GM12874 (cell line): Measurements from ENCODE around the gene CHMP2B.

ENCODE experiments used
- TF ChIP-seq, protein P1 (sequence below): IDR thresholded peaks from 2 replicates; pipeline ENCODE4 v1.5.1; 2011; ENCODE audit warnings: low read depth, mild to moderate bottlenecking, control low read depth, low read length, moderate library complexity; ENCODE audit not compliant: insufficient read depth

CHMP2B gene

DNA sequence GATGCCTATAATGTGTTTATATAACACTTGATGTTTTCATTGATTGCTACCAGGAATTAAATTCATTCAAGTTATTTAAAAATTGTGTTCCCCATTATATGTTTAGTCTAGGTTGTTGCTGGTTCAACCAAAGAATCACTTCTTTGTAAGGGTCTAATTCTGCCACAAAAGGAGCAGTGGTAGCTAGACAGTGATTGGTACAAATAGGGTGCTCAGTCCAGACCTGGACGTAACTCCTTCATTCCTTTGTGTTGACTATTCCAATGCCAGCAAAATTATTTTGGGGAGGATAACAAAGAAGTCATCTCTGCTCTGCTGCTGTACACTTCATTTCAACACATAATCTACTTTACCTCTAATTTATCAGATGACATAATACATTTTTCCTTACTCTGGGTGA, 1.2 kb downstream of the CHMP2B start:
- TF ChIP-seq, protein P1, sequence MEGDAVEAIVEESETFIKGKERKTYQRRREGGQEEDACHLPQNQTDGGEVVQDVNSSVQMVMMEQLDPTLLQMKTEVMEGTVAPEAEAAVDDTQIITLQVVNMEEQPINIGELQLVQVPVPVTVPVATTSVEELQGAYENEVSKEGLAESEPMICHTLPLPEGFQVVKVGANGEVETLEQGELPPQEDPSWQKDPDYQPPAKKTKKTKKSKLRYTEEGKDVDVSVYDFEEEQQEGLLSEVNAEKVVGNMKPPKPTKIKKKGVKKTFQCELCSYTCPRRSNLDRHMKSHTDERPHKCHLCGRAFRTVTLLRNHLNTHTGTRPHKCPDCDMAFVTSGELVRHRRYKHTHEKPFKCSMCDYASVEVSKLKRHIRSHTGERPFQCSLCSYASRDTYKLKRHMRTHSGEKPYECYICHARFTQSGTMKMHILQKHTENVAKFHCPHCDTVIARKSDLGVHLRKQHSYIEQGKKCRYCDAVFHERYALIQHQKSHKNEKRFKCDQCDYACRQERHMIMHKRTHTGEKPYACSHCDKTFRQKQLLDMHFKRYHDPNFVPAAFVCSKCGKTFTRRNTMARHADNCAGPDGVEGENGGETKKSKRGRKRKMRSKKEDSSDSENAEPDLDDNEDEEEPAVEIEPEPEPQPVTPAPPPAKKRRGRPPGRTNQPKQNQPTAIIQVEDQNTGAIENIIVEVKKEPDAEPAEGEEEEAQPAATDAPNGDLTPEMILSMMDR = no peak

DNA sequence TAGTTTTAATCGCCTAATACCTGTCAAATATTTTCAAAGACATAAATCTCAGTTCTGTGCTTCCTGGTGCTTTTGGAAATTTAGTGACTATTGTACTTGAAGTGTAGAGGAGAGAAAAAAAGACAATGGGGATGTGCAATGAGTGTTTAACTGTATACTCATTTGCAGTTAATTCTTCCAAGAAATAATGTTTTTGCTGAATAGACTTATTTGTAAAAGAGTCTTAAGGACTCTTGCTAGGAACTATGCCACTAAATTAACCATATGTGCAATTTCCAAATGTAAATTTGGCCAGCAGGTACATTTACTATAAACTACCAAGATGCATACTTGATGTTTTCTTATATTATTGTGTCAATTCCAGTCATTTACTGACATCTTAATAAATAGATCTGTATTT, 2.0 kb downstream of the CHMP2B start:
- TF ChIP-seq, protein P1 = no peak

DNA sequence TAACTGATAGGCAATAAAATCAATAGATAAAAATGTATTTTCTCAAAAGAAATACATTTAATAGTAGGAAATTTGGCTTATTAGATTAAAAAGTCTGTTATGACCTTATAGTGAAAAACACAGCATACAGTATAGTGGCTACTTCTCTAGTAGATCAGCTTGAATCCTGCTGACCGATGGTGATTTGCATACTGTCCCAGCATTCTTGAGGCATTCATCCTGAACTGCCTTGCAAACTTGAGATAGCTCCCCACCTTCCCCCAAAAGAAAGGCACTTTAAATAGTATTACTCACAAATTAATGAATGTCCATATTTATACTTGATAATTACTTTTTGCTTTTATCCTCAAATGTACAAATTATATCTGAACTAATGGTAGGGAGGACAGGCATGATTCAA, 6.7 kb downstream of the CHMP2B start:
- TF ChIP-seq, protein P1 = no peak

DNA sequence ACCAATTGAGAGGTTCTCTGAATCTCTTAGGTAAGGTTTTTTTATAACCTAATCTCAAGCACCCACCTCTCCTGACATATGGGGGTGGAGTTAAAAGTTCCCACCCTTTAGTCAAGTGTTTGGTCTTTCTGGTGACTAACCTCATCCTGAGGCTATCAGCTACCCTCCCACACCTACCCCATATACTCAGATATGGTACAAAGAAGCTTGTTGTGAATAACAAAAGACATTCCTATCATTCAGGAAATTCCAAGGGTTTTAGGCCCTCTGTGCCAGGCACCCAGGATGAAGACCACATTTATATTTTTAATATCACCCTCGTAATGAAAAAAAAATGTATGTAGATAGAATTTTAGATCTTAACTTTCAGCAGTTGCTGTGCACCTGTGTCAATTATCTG, 9.0 kb downstream of the CHMP2B start:
- TF ChIP-seq, protein P1 = no peak

DNA sequence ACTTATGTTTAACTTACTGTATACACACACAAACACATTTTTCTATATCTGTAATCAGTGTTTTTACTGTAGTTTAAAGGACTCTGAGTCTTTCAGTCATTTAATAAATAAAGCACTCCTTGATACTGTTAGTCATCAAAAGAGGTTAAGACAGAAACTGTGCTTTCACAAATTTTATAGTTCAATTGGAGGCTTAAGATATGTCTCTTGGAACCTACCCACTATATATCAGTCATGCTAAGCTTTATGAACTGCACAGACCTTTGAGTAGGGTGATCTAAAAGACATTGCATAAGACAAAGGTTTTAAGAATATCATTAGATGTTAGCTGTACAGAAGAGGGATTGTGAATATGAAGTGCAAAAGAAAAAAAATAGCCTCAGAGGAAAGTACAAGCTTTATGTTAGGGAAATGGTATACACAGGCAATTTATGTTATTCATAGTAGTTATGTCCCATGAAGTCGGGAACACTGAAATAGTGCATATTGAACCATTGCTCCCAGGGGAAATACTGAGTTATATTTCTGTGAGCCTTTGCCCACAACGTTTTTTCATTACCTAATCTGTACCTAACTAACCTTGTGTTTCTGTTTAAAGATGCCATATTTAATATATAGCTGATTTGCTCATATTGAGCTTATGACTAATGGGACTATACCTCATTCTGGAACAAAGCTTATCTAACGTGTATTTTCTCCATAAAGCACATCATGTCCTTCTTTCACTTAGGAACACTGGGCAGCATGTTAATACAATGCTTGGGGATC, 19.7 kb downstream of the CHMP2B start:
- TF ChIP-seq, protein P1 = no peak

DNA sequence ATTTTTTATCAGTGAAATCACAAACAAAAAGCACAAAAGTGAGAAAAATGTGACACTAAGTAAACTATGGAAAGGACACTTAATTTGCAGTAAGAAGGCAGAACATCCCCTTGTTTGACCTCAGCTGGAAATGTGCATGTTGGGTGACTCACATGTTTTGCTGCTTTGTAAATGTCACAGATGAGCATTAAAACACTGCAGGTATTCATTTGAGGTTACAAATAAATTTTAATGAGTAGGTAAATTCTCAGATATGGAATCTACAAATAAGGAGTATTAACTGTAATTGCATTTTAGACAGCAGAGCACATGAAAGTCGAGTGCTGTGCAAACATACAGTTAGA, 20.3 kb downstream of the CHMP2B start:
- TF ChIP-seq, protein P1 = no peak

DNA sequence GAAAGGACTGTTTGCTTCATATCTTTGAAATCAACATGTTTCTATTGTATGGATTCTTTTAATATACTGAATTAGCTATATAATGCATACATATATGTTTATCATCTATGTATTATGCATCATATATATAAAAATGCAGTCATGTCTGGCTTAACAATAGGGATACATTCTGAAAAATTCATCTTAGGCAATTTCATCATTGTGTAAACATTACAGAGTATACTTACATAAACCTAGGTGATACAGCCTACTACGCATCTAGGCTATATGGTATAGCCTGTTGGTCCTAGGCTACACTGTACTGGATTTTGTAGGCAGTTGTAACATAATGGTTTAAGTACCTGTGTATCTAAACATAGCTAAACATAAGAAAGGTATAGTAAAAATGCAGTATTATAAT, 21.7 kb downstream of the CHMP2B start:
- TF ChIP-seq, protein P1 = no peak

DNA sequence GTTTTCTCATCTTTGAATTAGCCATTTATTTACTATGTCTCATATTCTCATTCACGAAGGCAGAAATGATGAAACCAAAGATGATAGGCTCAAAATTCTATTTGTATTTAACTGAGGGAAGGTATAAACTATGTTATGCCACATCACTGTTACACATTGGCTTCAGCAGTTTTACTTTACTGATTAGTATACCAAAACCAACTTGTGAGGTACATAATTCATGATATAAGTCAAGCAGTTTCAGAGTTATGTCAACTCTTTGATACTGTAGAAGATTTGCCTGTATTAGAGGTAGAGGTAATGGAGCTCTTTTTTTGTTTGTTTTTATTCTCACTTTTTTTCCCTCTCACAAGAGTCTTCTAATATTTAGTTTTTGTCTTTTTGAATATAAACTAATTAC, 22.9 kb downstream of the CHMP2B start:
- TF ChIP-seq, protein P1 = no peak
